Hematopoietic multipotent progenitor cell treated with erythropoietin and hydrocortisone succinate and interleukin-3 and kit ligand, for 17 days (in vitro differentiated cells): Measurements from ENCODE around the gene GBX1.

Experiments
- DNase-seq: peaks from one replicate; pipeline ENCODE4 v3.0.0-alpha.2; 2015; ENCODE audit warnings: low spot score

The GBX1 gene

GRCh38 chr7:151173386-151174245, 6.1 kb upstream of the GBX1 start:
- no peak for DNase-seq

- DNase-seq: peak; percentile 87
Measured at GRCh38 chr7:151172273-151173141, 5.0 kb upstream of the GBX1 start.

- no peak for DNase-seq
Measured at GRCh38 chr7:151168787-151169162, 1.3 kb upstream of the GBX1 start.

DNA sequence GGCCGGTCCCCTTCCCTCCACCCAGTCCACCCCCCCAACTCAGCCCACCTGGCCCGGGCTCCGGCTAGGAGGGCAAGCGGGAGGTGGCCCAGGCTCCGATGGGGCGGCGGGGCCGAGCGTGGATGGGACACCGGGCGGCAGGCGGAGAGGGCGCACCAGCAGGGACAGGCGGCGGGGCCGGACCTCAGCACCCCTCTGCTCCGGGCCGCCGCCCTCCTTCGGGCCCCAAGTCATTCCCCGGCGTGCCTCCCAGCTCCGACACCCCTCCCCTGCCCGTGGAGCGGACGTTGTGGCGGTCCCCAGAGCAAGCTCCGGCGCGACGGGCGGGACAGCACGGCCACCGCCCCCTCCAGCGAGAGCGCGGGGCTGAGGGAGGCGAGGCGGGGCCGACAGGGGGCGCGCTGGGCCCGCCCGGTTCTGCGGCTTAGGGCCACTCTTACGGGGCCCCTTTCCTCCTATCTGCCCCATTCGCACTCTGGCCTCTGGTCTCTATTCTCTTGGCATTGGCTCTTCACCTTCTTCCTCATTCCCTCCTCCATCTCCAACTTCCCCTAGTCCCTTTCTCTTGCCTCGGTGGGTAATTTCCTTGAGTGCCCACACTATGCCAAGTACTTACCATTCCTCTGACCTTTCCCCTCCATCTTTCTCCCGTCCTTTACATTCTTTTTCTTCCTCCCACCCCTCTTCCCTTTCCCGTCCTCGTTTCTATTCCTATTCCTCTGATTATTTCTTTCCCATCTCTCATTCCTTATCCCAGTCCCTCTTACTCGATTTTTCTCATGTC, 701 bp upstream of the GBX1 start:
- peak; percentile 21 for DNase-seq

GRCh38 chr7:151166629-151167196, 781 bp downstream of the GBX1 start:
- DNase-seq: no peak

DNA sequence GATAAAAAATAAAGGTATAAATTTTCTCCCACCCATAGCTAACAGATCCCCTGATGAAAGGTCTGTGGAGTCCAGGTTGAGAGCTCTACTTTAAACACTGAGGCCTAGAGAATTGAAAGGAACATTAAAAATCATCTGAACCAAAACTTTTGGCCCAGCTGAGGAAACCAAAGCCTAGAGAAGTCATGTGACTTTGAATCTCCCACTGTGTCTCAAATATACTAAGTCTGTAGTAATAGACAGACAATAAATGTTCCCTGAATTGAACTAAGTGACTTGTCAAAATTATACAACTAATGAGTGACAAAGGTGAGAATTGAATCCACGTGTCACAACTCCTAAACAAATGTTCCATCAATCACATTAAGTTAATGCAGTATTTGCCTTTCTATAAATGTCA, 5.7 kb downstream of the GBX1 start:
- no peak for DNase-seq

DNA sequence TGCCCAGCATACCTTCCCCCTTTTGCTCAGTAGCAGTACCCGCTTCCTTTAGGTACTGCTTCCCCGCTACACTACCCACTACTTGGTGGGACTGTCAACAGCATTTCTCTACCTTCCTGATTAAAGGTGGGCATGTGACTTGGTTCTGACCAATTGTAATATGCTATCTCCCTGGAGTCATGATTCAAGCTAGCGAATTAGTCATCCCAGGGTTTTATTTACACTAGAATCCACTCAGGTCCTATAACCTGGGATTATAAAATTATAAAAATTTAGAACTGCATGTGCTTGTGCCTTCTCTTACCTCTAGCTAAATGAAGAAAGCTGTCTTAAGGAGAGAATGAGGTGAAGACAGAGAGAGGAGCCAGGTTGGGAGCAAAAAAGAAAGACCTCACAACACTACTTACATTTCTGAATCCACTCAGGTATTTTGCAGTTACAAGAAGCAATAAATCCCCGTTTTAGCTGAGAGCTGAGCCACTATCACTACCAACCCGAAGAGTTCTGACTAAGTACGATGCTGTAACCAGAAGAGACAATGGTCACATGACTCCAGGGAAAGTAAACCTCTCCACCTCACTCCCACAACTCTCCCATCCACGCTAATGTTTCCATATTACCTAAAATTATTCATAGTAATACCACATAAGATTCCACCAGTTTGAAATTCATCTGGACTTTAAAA, 9.7 kb downstream of the GBX1 start:
- DNase-seq: no peak

DNA sequence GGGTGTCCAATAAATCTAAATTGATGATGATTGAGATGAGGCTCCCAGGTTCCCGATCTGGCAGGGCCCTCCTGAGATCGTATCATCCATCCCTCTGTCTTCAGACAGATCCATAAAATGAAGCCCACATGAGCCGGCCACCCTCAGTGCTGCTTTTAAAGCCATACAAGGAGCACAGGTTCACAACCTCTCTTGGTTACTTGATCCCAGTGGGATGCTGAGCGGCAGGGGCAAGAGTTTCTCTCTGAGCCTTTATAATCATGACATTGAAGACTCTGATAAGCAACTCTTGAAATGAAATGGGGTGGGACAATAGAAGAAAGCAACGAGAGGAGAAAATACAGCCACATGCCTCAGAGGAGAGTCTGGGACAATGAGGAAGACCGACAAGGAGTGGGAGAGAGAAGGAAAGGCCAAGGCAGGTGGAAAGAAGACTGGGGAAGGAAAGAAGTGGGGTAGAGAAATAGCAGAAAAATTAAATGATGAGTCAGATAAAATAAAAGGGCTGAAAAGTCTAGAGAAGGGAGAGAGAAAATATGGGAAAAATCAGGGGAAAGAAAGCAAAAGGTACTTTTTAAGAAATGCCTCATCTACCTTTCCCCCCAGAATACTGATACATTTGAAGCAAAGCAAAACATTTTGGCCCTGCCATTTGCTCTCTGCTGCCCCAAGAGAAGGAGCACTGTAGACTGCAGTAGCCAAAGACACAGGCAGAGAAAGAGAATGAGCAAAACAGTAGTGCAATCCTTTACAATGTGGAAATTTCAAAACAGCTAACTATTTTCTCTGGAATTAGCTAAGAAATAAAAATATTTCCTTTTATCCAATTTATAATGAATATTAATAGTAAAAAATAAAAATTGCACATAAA, 14.6 kb downstream of the GBX1 start:
- DNase-seq: no peak

DNA sequence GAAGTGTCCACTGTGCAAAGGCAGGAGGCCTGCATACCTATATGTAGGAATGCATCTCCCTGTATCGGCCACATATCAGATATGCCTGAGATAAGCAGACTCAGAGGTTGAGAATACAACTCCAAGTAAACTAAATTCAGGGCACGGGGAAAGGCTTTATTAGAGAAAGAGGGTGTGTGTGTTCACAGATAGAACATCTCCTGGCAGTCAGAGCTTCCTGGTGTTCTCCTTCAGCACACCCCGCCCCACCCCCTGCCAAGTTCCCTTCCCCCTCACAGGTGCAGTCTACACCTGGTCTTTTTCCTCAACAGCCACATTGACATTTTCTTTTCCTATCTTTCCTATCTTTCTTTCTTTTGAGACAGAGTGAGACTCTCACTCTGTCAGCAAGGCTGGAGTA, 17.1 kb downstream of the GBX1 start:
- DNase-seq: no peak

DNA sequence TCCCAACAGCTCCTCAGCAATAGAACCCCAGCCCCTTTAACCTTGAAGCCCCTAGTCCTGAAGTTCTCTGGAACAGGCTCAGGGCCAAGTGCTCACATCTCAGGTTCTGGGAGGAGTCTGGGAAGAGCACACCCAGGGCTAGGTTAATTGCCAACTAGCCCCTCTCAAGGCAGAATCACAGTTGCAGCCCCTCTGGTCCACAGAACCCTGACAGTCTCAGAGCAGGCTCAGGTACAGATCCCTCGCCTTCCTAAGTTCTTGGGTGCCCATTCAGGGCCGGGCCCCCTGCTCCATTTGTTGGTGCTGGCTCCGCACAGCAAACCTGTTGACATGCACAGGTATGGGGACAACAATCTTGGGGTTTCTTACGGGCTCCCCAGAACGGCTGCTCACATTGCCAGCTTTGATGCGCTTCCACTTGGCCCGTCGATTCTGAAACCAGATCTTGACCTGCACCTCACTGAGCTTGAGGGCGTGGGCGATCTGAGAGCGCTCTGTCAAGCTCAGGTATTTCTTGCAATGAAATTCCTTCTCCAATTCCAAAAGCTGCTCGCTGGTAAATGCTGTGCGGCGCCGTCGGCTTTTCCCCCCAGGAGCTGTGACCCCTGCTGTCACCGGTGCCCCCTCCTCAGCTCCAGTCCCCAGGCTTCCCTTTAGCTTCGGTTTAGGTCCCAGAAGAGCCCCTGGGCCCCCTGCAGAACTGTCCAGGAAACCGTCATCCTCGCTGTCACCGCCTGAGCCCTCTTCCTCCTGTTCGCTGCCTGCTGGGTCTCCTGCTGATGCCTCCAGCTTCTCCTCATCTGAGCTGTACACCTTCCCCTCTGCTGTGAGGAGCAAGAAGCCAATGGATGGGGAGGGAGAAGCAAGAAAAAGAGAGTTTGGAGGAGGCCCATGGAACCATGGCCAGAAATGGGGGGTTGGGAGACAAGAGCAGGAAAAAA, 18.9 kb downstream of the GBX1 start:
- DNase-seq: no peak

GRCh38 chr7:151146761-151147160, 20.7 kb downstream of the GBX1 start:
- no peak for DNase-seq

GRCh38 chr7:151144387-151144786, 23.1 kb downstream of the GBX1 start:
- DNase-seq: no peak

GRCh38 chr7:151143261-151144015, 24.1 kb downstream of the GBX1 start:
- DNase-seq: no peak

DNA sequence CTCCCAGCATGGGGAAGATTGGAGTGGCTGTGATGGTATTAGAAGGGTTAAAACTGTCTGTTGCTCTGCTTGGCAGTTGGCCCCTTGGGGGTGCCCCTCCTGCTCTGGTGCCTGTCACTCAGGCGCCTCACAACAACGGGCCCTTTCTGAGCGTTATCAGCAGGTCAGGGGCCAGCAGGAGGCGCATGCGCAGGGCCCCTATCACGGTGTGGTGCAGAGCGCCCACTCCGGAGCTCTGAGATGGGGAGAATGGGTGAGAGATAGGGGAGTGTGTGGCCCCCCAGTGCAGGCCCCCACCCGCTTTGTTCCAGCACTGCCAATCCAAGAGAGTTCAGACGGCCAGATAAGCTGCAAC, 24.8 kb downstream of the GBX1 start:
- DNase-seq: no peak

DNA sequence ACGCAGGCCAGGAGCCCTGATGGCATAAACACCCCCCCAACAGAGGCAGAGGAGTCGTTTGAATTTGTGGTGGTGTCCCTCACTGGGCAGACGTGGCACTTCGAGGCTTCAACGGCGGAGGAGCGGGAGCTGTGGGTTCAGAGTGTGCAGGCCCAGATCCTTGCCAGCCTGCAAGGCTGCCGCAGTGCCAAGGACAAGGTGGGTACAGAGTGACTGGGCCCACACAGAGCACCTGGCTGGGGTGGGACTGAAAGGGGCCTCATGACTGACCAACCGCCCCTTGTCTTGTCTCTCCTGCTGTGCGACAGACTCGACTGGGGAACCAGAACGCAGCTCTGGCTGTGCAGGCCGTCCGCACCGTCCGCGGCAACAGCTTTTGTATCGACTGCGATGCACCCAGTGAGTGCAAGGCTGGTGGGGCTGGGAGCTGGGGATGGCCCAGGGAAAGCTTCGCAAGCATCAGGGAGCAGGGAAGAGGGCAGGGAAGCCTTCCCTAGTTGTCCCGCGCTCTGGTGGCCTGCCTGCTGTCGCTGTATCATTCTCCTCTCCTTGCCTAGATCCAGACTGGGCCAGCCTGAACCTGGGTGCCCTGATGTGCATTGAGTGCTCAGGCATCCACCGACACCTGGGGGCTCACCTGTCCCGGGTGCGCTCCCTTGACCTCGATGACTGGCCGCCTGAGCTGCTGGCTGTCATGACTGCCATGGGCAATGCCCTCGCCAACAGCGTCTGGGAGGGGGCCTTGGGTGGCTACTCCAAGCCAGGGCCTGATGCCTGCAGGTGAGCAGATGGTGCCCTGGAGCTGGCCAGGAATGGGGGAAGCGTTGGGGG, 25.4 kb downstream of the GBX1 start:
- no peak for DNase-seq

DNA sequence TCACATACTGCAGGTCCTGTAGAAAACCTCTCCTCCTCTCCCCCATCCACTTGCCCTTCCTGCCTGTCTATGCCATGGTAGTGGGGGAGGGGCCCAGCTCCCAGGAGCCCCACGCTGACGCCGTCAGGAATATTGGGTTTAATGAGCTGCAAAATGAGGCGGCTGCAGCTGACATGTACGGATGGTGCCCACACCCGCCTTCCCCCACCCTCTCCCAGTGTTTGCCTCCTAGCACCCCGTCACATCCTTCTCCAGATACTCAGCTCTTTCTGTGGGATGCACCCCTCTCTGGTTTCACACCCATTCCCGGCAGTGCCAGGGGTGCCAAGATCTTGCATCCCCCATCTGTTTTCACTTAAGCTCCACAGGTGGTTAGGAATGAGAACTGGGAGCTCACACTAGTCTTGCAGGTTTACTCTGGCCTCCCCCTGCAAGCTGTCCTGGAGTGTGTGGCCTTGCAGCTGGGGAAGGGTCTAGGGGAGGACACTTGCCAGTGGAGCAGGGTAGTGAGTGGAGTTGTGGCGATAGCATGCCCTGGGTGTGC, 26.1 kb downstream of the GBX1 start:
- no peak for DNase-seq

- no peak for DNase-seq
Measured at GRCh38 chr7:151140826-151141225, 26.7 kb downstream of the GBX1 start.
